ENCODE results near the gene TICRR. TPM values are rescaled to one million over a fixed set of nuclear protein-coding genes. Genes with fewer than 3 reads are reported as not detected.
"Not testable (repeated sequence)": the region's sequence is repeated elsewhere in the genome, so short reads cannot be mapped to it uniquely, and the experiment has no call there.

The TICRR gene
- total RNA-seq, 1 donor from 2014 or later = 2.2 TPM

DNA sequence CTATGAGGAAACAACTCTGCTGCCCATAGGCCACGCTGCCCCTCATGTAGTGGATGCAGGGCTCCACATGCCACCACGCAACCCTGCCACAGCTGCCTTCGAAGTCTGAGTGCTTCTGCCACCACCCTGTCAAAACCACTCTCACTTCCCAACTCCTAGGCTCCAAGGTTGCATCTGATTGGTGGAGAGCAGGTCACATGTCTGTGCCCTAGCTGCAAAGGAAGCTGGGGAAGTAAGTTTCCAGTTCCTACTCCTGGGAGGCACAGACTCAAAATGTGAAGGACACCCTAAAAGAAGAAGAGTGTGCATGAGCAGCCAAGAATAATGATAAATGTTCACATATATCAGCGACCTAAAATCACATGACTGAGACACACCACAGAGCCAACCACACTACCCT is 31.9 kb upstream of the TICRR start:
- H3K27ac Mint-ChIP-seq (ENCODE audit: unreplicated experiment) = no peak overlapping the region
- no peak overlapping the region for H3K4me3 Mint-ChIP-seq (ENCODE audit: unreplicated experiment)
- no peaks in the 10 kb centered on the region for H3K36me3 Mint-ChIP-seq (ENCODE audit: low read depth)
- no peak for DNase-seq (ENCODE audit: low spot score)
- H3K27me3 Mint-ChIP-seq (ENCODE audit: low read depth) = peaks cover 38% of the 10 kb centered on the region
- H3K9me3 Mint-ChIP-seq (ENCODE audit: low read depth) = peaks cover 8% of the 10 kb centered on the region
- TF ChIP-seq, protein P1, sequence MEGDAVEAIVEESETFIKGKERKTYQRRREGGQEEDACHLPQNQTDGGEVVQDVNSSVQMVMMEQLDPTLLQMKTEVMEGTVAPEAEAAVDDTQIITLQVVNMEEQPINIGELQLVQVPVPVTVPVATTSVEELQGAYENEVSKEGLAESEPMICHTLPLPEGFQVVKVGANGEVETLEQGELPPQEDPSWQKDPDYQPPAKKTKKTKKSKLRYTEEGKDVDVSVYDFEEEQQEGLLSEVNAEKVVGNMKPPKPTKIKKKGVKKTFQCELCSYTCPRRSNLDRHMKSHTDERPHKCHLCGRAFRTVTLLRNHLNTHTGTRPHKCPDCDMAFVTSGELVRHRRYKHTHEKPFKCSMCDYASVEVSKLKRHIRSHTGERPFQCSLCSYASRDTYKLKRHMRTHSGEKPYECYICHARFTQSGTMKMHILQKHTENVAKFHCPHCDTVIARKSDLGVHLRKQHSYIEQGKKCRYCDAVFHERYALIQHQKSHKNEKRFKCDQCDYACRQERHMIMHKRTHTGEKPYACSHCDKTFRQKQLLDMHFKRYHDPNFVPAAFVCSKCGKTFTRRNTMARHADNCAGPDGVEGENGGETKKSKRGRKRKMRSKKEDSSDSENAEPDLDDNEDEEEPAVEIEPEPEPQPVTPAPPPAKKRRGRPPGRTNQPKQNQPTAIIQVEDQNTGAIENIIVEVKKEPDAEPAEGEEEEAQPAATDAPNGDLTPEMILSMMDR (IDR thresholded peaks at IDR 0.05) = no peak
- no peaks in the 10 kb centered on the region for H3K4me1 Mint-ChIP-seq (ENCODE audit: low read depth)

DNA sequence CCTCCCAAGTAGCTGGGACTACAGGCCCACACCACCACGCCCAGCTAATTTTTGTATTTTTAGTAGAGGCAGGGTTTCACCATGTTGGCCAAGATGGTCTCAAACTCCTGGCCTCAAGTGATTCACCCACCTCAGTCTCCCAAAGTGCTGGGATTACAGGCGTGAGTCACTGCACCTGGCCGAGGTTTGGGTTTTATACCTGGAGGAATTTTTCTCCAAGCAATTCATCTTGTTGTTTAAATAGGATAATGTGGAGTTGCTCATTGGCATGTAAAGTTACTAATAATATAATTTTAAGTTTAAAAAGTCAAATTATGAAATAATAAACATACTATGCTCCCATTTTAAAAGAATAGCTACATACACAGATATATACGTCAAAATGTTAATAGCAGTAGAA is 26.1 kb upstream of the TICRR start:
- H3K36me3 Mint-ChIP-seq (ENCODE audit: low read depth); DNase-seq (ENCODE audit: low spot score); H3K27ac Mint-ChIP-seq (ENCODE audit: unreplicated experiment); H3K9me3 Mint-ChIP-seq (ENCODE audit: low read depth); H3K4me1 Mint-ChIP-seq (ENCODE audit: low read depth); H3K4me3 Mint-ChIP-seq (ENCODE audit: unreplicated experiment): not testable (repeated sequence)
- peaks cover 39% of the 10 kb centered on the region for H3K27me3 Mint-ChIP-seq (ENCODE audit: low read depth)

DNA sequence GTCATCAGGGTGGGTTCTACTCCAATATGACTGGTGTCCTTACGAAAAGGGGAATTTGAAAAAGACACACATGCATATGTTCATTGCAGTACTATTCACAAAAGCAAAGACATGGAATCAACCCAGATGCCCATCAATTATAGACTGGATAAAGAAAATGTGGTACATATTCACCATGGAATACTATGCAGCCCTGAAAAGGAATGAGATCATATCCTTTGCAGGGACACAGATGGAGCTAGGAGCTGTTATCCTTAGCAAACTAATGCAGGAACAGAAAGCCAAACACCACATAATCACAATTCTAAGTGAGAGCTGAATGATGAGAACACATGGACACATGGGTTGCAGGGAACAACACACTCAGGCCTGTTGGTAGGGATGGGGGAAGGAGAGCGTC is 24.8 kb upstream of the TICRR start:
- Mint-ChIP-seq H3K27ac (ENCODE audit: unreplicated experiment) (no peak overlapping the region), H3K36me3 (ENCODE audit: low read depth) (no peaks in the 10 kb centered on the region), H3K9me3 (ENCODE audit: low read depth) (peaks cover 9% of the 10 kb centered on the region), H3K27me3 (ENCODE audit: low read depth) (peaks cover 33% of the 10 kb centered on the region), H3K4me1 (ENCODE audit: low read depth) (no peaks in the 10 kb centered on the region), H3K4me3 (ENCODE audit: unreplicated experiment) (no peak overlapping the region)
- TF ChIP-seq, protein P1 (IDR thresholded peaks at IDR 0.05) = no peak
- no peak for DNase-seq (ENCODE audit: low spot score)

DNA sequence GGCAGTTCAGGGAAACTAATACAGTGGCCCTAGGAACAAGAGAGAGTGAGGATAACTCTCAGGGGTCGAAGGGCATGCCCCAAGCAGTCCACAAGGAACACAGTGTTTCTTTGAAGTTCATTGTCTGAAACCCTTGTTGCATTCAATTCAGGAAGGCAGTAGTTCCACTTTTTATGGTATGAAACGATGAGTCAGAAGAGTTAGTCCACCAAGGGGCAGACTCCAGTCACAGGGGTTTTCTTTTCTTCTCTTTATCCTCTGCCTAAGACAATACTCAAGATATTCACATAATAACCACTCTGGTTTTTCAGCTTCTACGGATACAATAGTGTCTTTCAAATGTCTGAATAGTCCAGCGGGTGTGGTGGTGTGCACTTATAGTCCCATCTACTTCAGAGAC is 23.7 kb upstream of the TICRR start:
- Mint-ChIP-seq H3K27me3 (ENCODE audit: low read depth) (peaks cover 28% of the 10 kb centered on the region), H3K9me3 (ENCODE audit: low read depth) (peaks cover 9% of the 10 kb centered on the region), H3K27ac (ENCODE audit: unreplicated experiment) (no peak overlapping the region), H3K4me3 (ENCODE audit: unreplicated experiment) (no peak overlapping the region), H3K4me1 (ENCODE audit: low read depth) (no peaks in the 10 kb centered on the region), H3K36me3 (ENCODE audit: low read depth) (no peaks in the 10 kb centered on the region)
- DNase-seq (ENCODE audit: low spot score) = no peak
- TF ChIP-seq, protein P1 (IDR thresholded peaks at IDR 0.05) = no peak

DNA sequence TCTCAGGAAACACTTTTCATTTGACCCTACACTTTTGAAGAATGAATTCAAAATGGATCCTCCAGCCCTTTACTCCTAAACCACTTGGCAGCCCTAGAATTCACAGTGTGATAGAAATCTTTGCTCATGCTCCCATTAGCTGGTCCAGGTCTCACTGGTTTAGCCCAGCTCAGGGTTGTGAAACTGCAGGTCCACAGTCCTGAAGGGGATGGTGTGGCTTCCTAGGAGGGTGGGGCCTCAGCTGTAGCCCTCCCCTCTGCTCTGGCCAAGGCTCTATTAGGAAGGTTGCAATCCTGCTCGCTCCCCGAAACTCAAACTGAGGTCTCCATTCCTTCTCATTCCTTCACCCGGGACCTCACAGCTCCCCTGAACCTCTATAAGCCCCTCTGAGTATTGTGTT is 21.6 kb upstream of the TICRR start:
- DNase-seq (ENCODE audit: low spot score) = no peak
- TF ChIP-seq, protein P1 (IDR thresholded peaks at IDR 0.05) = no peak
- no peaks in the 10 kb centered on the region for H3K36me3 Mint-ChIP-seq (ENCODE audit: low read depth)
- peaks cover 23% of the 10 kb centered on the region for H3K27me3 Mint-ChIP-seq (ENCODE audit: low read depth)
- no peaks in the 10 kb centered on the region for H3K4me1 Mint-ChIP-seq (ENCODE audit: low read depth)
- peaks cover under 1% of the 10 kb centered on the region for H3K9me3 Mint-ChIP-seq (ENCODE audit: low read depth)
- H3K4me3 Mint-ChIP-seq (ENCODE audit: unreplicated experiment) = no peak overlapping the region
- H3K27ac Mint-ChIP-seq (ENCODE audit: unreplicated experiment) = no peak overlapping the region

DNA sequence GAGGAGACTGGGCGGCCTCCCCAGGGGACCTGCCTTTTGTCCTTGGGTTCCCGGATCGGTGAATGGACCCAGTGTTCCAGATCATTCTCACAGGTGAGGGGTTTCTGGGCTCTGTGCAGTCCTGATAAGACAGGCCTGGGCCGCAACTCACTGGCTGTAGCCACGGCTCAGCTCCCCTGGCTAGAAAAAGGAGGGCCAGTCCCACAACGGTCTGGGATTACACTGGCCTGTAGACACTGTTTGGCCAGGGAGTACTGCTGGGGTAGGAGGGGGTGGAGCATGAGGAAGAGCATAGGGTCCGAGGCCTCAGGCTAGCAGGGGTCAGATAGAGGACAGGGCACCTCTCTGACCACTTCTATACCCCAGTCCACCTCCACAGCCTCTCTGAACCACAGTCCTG is 21.0 kb upstream of the TICRR start:
- TF ChIP-seq, protein P1 (IDR thresholded peaks at IDR 0.05) = no peak
- Mint-ChIP-seq H3K9me3 (ENCODE audit: low read depth) (no peaks in the 10 kb centered on the region), H3K4me3 (ENCODE audit: unreplicated experiment) (no peak overlapping the region), H3K4me1 (ENCODE audit: low read depth) (no peaks in the 10 kb centered on the region), H3K27me3 (ENCODE audit: low read depth) (peaks cover 24% of the 10 kb centered on the region), H3K27ac (ENCODE audit: unreplicated experiment) (no peak overlapping the region), H3K36me3 (ENCODE audit: low read depth) (no peaks in the 10 kb centered on the region)
- DNase-seq (ENCODE audit: low spot score) = no peak

Measured in chondrocyte (in vitro differentiated cells).